ENCODE data around the gene CHEK1. TPM values are rescaled to one million over a fixed set of nuclear protein-coding genes. Genes with fewer than 3 reads are reported as not detected.

Gene CHEK1
- total RNA-seq, 6 donors from 2014 or later, result 1.6 to 3.8 (median 2.7) TPM

- no peaks in the 10 kb centered on the region for H3K36me3 ChIP-seq
- DNase-seq (no peak), ATAC-seq (ENCODE audit: low FRiP score in 2 of 2) (no peak)
- no peaks in the 10 kb centered on the region for H3K9me3 ChIP-seq
- H3K27ac ChIP-seq, result no peak overlapping the region
- no peak overlapping the region for H3K4me3 ChIP-seq
- 85 to 92% methylated on average over 6 of the region's 6 CpGs for WGBS, 2 donors
- no peaks in the 10 kb centered on the region for H3K4me1 ChIP-seq
- H3K27me3 ChIP-seq, result no peaks in the 10 kb centered on the region
- TF ChIP-seq EP300 (IDR thresholded peaks at IDR 0.05) (no peak), POLR2AphosphoS5 (IDR thresholded peaks at IDR 0.05) (no peak), POLR2A (IDR thresholded peaks at IDR 0.05) (no peak)
- TF ChIP-seq, protein P1, sequence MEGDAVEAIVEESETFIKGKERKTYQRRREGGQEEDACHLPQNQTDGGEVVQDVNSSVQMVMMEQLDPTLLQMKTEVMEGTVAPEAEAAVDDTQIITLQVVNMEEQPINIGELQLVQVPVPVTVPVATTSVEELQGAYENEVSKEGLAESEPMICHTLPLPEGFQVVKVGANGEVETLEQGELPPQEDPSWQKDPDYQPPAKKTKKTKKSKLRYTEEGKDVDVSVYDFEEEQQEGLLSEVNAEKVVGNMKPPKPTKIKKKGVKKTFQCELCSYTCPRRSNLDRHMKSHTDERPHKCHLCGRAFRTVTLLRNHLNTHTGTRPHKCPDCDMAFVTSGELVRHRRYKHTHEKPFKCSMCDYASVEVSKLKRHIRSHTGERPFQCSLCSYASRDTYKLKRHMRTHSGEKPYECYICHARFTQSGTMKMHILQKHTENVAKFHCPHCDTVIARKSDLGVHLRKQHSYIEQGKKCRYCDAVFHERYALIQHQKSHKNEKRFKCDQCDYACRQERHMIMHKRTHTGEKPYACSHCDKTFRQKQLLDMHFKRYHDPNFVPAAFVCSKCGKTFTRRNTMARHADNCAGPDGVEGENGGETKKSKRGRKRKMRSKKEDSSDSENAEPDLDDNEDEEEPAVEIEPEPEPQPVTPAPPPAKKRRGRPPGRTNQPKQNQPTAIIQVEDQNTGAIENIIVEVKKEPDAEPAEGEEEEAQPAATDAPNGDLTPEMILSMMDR (IDR thresholded peaks at IDR 0.05), result no peak
Observed at GRCh38 chr11:125689274-125689859, 64.4 kb downstream of the CHEK1 start.

GRCh38 chr11:125690006-125690405 is 65.0 kb downstream of the CHEK1 start:
- TF ChIP-seq POLR2AphosphoS5 (IDR thresholded peaks at IDR 0.05) (no peak), POLR2A (IDR thresholded peaks at IDR 0.05) (no peak), EP300 (IDR thresholded peaks at IDR 0.05) (no peak)
- TF ChIP-seq, protein P1 (IDR thresholded peaks at IDR 0.05), result no peak
- no peaks in the 10 kb centered on the region for H3K4me1 ChIP-seq
- H3K36me3 ChIP-seq, result no peaks in the 10 kb centered on the region
- H3K27me3 ChIP-seq, result no peaks in the 10 kb centered on the region
- no peak overlapping the region for H3K27ac ChIP-seq
- DNase-seq (no peak), ATAC-seq (ENCODE audit: low FRiP score in 2 of 2) (no peak)
- H3K4me3 ChIP-seq, result no peak overlapping the region
- no peaks in the 10 kb centered on the region for H3K9me3 ChIP-seq
- WGBS, 2 donors, result 92 to 96% methylated on average over 2 of the region's 2 CpGs

- H3K9me3 ChIP-seq, result no peaks in the 10 kb centered on the region
- ATAC-seq (ENCODE audit: low FRiP score in 2 of 2), result no peak
- no peaks in the 10 kb centered on the region for H3K36me3 ChIP-seq
- 75 to 80% methylated on average over 5 of the region's 5 CpGs for WGBS, 2 donors
- H3K4me3 ChIP-seq, result no peak overlapping the region
- H3K4me1 ChIP-seq, result no peaks in the 10 kb centered on the region
- no peaks in the 10 kb centered on the region for H3K27me3 ChIP-seq
- H3K27ac ChIP-seq, result no peak overlapping the region
- TF ChIP-seq EP300 (IDR thresholded peaks at IDR 0.05), result no peak
- TF ChIP-seq, protein P1 (IDR thresholded peaks at IDR 0.05), result no peak
- no peak for TF ChIP-seq POLR2A (IDR thresholded peaks at IDR 0.05)
- TF ChIP-seq POLR2AphosphoS5 (IDR thresholded peaks at IDR 0.05), result no peak
- no peak for DNase-seq
Observed at GRCh38 chr11:125692887-125693286, 67.9 kb downstream of the CHEK1 start.

GRCh38 chr11:125694951-125695350 is 70.0 kb downstream of the CHEK1 start:
- ATAC-seq (ENCODE audit: low FRiP score in 2 of 2), result no peak
- DNase-seq, result no peak
- Histone ChIP-seq H3K4me3 (no peak overlapping the region), H3K27me3 (no peaks in the 10 kb centered on the region), H3K4me1 (no peaks in the 10 kb centered on the region), H3K36me3 (no peaks in the 10 kb centered on the region), H3K27ac (no peak overlapping the region), H3K9me3 (no peaks in the 10 kb centered on the region)
- TF ChIP-seq, protein P1 (IDR thresholded peaks at IDR 0.05), result no peak
- no peak for TF ChIP-seq EP300 (IDR thresholded peaks at IDR 0.05)
- no peak for TF ChIP-seq POLR2AphosphoS5 (IDR thresholded peaks at IDR 0.05)
- TF ChIP-seq POLR2A (IDR thresholded peaks at IDR 0.05), result no peak
- 68 to 84% methylated on average over 2 of the region's 2 CpGs for WGBS, 2 donors

DNA sequence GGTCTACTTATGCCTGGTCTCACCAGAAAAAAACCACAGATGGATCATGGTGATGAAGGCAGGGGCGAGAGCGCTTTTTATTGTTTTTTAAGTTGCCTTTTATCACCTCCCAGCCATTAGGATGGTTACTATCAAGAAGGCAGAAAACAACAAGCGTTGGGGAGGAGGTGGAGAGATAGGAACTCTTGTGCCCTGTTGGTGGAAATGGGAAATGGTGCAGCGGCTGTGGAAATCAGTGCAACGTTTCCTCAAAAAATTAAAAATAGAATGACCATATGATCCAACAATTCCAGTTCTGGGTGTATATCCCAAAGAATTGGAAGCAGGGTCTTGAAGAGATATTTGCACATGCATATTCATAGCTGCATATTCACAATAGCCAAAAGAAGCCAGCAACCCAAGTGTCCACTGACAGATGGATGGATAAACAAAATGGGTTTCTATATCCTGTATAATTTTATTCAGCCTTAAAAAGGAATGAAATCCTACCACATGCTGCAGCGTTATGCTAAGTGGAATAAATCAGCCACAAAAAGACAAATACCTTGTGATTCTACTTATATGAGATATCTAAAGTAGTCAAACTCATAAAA is 76.2 kb downstream of the CHEK1 start:
- Histone ChIP-seq H3K4me1 (no peaks in the 10 kb centered on the region), H3K27ac (no peak overlapping the region), H3K36me3 (no peaks in the 10 kb centered on the region), H3K9me3 (no peaks in the 10 kb centered on the region), H3K4me3 (no peak overlapping the region), H3K27me3 (no peaks in the 10 kb centered on the region)
- 80 to 81% methylated on average over 6 of the region's 6 CpGs for WGBS, 2 donors
- ATAC-seq (ENCODE audit: low FRiP score in 2 of 2), result no peak
- no peak for TF ChIP-seq EP300 (IDR thresholded peaks at IDR 0.05)
- TF ChIP-seq POLR2A (IDR thresholded peaks at IDR 0.05), result no peak
- TF ChIP-seq, protein P1 (IDR thresholded peaks at IDR 0.05), result no peak
- TF ChIP-seq POLR2AphosphoS5 (IDR thresholded peaks at IDR 0.05), result no peak
- no peak for DNase-seq

Data from upper lobe of left lung (tissue), 6 donors.